SU-DHL-6 (cell line): Measurements from ENCODE around the gene WWP2.

ENCODE experiments used
- H2AFZ ChIP-seq: fragments of 200-600 bp; sonication (generic); 2 replicates; pipeline ENCODE4 v1.6.1; 2014; ENCODE audit warnings: low read depth, mild to moderate bottlenecking, moderate library complexity, mixed read lengths, antibody characterized with exemption, low read length; ENCODE audit not compliant: severe bottlenecking
- H3F3A ChIP-seq: fragments of 200-600 bp; shearing (Covaris generic); 2 replicates; pipeline ENCODE4 v1.6.0; 2016; ENCODE audit warnings: antibody characterized with exemption, mild to moderate bottlenecking; ENCODE audit not compliant: insufficient read depth
- H3K27ac ChIP-seq: fragments of 200-600 bp; sonication (generic); 2 replicates; pipeline ENCODE4 v1.5.1; 2016; ENCODE audit warnings: low read depth, mild to moderate bottlenecking, low read length, moderate library complexity, mixed read lengths
- H3K27me3 ChIP-seq: fragments of 200-600 bp; sonication (generic), shearing (Covaris generic); 2 replicates; pipeline ENCODE4 v1.6.0; 2014; ENCODE audit warnings: mild to moderate bottlenecking, low read length
- H3K36me3 ChIP-seq: fragments of 200-600 bp; sonication (generic); 2 replicates; pipeline ENCODE4 v1.6.1; 2014; ENCODE audit warnings: mild to moderate bottlenecking, low read length, mixed read lengths
- H3K4me2 ChIP-seq: fragments of 300-600, 200-600 bp; shearing (Covaris generic), sonication (generic); 2 replicates; pipeline ENCODE4 v1.6.0; 2014; ENCODE audit warnings: low read length, low read depth, mild to moderate bottlenecking; ENCODE audit not compliant: poor library complexity, severe bottlenecking
- H3K4me3 ChIP-seq: fragments of 200-600 bp; sonication (generic); 2 replicates; pipeline ENCODE4 v1.5.1; 2014; ENCODE audit warnings: antibody characterized with exemption, low read length, mild to moderate bottlenecking, mixed read lengths; ENCODE audit not compliant: insufficient read depth, poor library complexity, severe bottlenecking
- H3K79me2 ChIP-seq: fragments of 200-600 bp; sonication (generic); 2 replicates; pipeline ENCODE4 v1.6.1; 2014; ENCODE audit warnings: mild to moderate bottlenecking, low read length, moderate library complexity; ENCODE audit not compliant: insufficient read depth
- H3K9ac ChIP-seq: fragments of 200-600 bp; sonication (generic); 2 replicates; pipeline ENCODE4 v1.7.0; 2014; ENCODE audit warnings: mild to moderate bottlenecking, low read length
- H3K9me2 ChIP-seq: fragments of 200-600 bp; sonication (generic); replicated peaks from 2 replicates; pipeline ENCODE4 v1.6.1; 2014; ENCODE audit warnings: low read length; ENCODE audit not compliant: insufficient read depth
- H3K9me3 ChIP-seq: fragments of 200-600 bp; sonication (generic); 2 replicates; pipeline ENCODE4 v1.6.1; 2014; ENCODE audit warnings: low read length, mixed read lengths; ENCODE audit not compliant: insufficient read depth
- H4K20me1 ChIP-seq: fragments of 200-600 bp; sonication (generic); 2 replicates; pipeline ENCODE4 v1.6.1; 2014; ENCODE audit warnings: low read depth, mild to moderate bottlenecking, antibody characterized with exemption, low read length, moderate library complexity, mixed read lengths
- CTCF ChIP-seq: fragments of 200-600 bp; sonication (generic); IDR thresholded peaks from one replicate; pipeline ENCODE4 v1.5.1; 2017; ENCODE audit warnings: antibody characterized with exemption, mild to moderate bottlenecking, low read length, moderate library complexity; ENCODE audit not compliant: insufficient read depth, poor library complexity, severe bottlenecking
- EZH2phosphoT487 ChIP-seq: fragments of 200-600 bp; sonication (generic), shearing (Covaris generic); conservative IDR thresholded peaks from 2 replicates; pipeline ENCODE4 v1.6.1; 2018; ENCODE audit warnings: mild to moderate bottlenecking, antibody characterized with exemption, low read length, moderate library complexity, mixed read lengths

WWP2 gene

DNA sequence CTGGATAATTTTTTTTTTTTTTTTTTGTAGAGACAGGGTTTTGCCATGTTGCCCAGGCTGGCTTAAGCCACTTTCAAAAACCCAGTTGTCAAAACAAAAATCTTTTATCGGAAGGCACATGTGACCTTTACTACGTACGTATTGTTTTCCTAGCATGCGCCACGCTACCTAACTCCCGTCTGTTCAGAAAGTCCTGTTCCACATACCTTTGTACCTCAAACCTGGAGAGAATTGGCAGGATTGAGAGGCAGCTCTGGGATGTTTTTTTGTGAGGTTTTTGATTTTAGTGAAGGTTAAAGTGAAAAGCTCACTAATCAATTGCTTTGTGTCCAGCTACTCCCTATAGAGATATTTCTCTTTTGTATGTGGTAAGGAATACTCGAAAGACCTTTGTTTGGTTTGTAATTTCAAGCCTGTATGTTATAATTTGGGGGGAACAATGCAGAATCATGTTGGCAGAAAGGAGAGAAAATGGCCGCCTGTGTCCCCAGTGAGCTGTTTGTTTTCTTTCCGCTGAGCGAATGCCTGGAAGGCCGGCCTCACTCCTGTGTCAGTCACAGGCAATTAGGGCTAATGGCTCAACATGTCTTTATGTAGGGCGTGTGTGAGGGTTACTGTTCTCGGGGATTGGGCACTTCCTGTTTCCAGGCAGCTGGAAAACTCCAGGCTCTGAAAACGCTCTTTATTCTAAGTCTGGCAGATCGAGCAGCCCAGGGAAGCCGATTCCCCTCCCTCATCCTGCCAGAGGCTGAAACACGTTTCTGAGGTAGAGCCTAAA lies 128.2 kb downstream of the WWP2 start:
- Histone ChIP-seq H3K27me3 (no peaks in the 10 kb centered on the region), H3K9ac (no peak overlapping the region), H4K20me1 (no peaks in the 10 kb centered on the region), H3K9me2 (no peaks in the 10 kb centered on the region), H3K79me2 (no peaks in the 10 kb centered on the region), H2AFZ (no peak overlapping the region), H3K4me2 (no peak overlapping the region), H3F3A (no peaks in the 10 kb centered on the region), H3K27ac (no peak overlapping the region), H3K9me3 (no peaks in the 10 kb centered on the region), H3K4me3 (no peak overlapping the region), H3K36me3 (0 out of 2 replicates have a peak, but pooled peaks cover 3% of the 10 kb centered on the region)
- TF ChIP-seq CTCF (no peak), EZH2phosphoT487 (no peak)

- no peak overlapping the region for H2AFZ ChIP-seq
- no peak overlapping the region for H3K9ac ChIP-seq
- 0 out of 2 replicates have a peak, but pooled peaks cover 3% of the 10 kb centered on the region for H3K36me3 ChIP-seq
- no peaks in the 10 kb centered on the region for H3K79me2 ChIP-seq
- no peak overlapping the region for H3K4me3 ChIP-seq
- H3K9me3 ChIP-seq: no peaks in the 10 kb centered on the region
- no peaks in the 10 kb centered on the region for H3K9me2 ChIP-seq
- H3K4me2 ChIP-seq: no peak overlapping the region
- no peak overlapping the region for H3K27ac ChIP-seq
- no peaks in the 10 kb centered on the region for H3K27me3 ChIP-seq
- H3F3A ChIP-seq: no peaks in the 10 kb centered on the region
- H4K20me1 ChIP-seq: no peaks in the 10 kb centered on the region
- TF ChIP-seq EZH2phosphoT487: no peak
- no peak for TF ChIP-seq CTCF
Measured at GRCh38 chr16:69890892-69891282, 128.8 kb downstream of the WWP2 start.

DNA sequence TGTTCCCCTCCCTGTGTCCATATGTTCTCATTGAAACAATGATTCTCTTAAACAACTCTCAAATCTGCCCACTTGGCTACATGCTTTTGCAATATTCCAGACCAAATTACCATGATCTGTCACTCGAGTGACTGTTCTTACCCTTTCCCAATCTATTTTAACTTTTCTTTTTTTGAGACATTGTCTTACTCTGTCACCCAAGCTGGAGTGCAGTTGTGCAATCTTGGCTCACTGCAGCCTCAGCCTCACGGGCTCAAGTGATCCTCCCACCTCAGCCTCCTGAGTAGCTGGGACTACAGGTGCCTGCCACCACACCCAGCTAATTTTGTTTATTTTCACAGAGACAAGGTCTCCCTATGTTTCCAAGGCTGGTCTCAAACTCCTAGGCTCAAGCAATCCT lies 130.2 kb downstream of the WWP2 start:
- Histone ChIP-seq H3K9ac (no peak overlapping the region), H4K20me1 (no peaks in the 10 kb centered on the region)

More for the DNA sequence above, 130.2 kb downstream of the WWP2 start:
- H3K79me2 ChIP-seq: no peaks in the 10 kb centered on the region
- no peaks in the 10 kb centered on the region for H3F3A ChIP-seq
- H3K4me3 ChIP-seq: no peak overlapping the region
- TF ChIP-seq CTCF (no peak), EZH2phosphoT487 (no peak)
- 0 out of 2 replicates have a peak, but pooled peaks cover 3% of the 10 kb centered on the region for H3K36me3 ChIP-seq
- H3K27me3 ChIP-seq: no peaks in the 10 kb centered on the region
- H2AFZ ChIP-seq: no peak overlapping the region
- no peaks in the 10 kb centered on the region for H3K9me2 ChIP-seq
- no peak overlapping the region for H3K4me2 ChIP-seq
- no peak overlapping the region for H3K27ac ChIP-seq
- no peaks in the 10 kb centered on the region for H3K9me3 ChIP-seq
